Stimulated activated CD4-positive, alpha-beta T cell treated with anti-CD3 and anti-CD28 coated beads, TNF-alpha, amount 100 ng/mL, for 4 hours (primary cell): ENCODE results near the gene HCFC2.

Source experiments
- DNase-seq, 3 experiments: peaks; one replicate each; pipeline ENCODE4 v3.0.0-alpha.2; 2020; ENCODE audit warnings: low read depth in 3 of 3

HCFC2 gene

GRCh38 chr12:104121001-104121400 is 56.7 kb downstream of the HCFC2 start:
- no peak for DNase-seq

GRCh38 chr12:104122298-104122697 is 58.0 kb downstream of the HCFC2 start:
- DNase-seq = no peak

GRCh38 chr12:104126548-104126947 is 62.2 kb downstream of the HCFC2 start:
- DNase-seq = no peak

GRCh38 chr12:104130760-104131159 is 66.4 kb downstream of the HCFC2 start:
- DNase-seq = no peak

- no peak for DNase-seq
These were observed 67.3 kb downstream of the HCFC2 start for GRCh38 chr12:104131609-104132008.

GRCh38 chr12:104132351-104132956 is 68.1 kb downstream of the HCFC2 start:
- no peak for DNase-seq

GRCh38 chr12:104133321-104133720 is 69.0 kb downstream of the HCFC2 start:
- no peak for DNase-seq

GRCh38 chr12:104133866-104134265 is 69.5 kb downstream of the HCFC2 start:
- no peak for DNase-seq

GRCh38 chr12:104134882-104135281 is 70.6 kb downstream of the HCFC2 start:
- no peak for DNase-seq

GRCh38 chr12:104136577-104136976 is 72.2 kb downstream of the HCFC2 start:
- DNase-seq = no peak

- peak; percentile 11 to 35 (median 15) for DNase-seq
These were observed 72.9 kb downstream of the HCFC2 start for GRCh38 chr12:104137001-104137901.

GRCh38 chr12:104137902-104138796 is 73.8 kb downstream of the HCFC2 start, which contains the start of gene NFYB:
TSS of gene NFYB (minus strand) at chr12:104138210. CDS start at chr12:104135453, 2,757 bp downstream.
- peak; percentile 80 to 83 (median 82) for DNase-seq

- no peak for DNase-seq
These were observed 74.4 kb downstream of the HCFC2 start for GRCh38 chr12:104138797-104139152.

- no peak for DNase-seq
These were observed 78.2 kb downstream of the HCFC2 start for GRCh38 chr12:104142543-104142942.

- no peak for DNase-seq
These were observed 78.7 kb downstream of the HCFC2 start for GRCh38 chr12:104143002-104143401.

- DNase-seq = no peak
These were observed 79.6 kb downstream of the HCFC2 start for GRCh38 chr12:104143918-104144317.

- no peak for DNase-seq
These were observed 83.0 kb downstream of the HCFC2 start for GRCh38 chr12:104147346-104147745.

- DNase-seq = no peak
These were observed 86.1 kb downstream of the HCFC2 start for GRCh38 chr12:104150416-104150815.

GRCh38 chr12:104152685-104153241 is 88.4 kb downstream of the HCFC2 start:
- no peak for DNase-seq

GRCh38 chr12:104154286-104154685 is 90.0 kb downstream of the HCFC2 start:
- no peak for DNase-seq

GRCh38 chr12:104154806-104155205 is 90.5 kb downstream of the HCFC2 start:
- no peak for DNase-seq
